ENCODE data around the gene ATG7. TPM values are rescaled to one million over a fixed set of nuclear protein-coding genes. Genes with fewer than 3 reads are reported as not detected.
"Not testable (repeated sequence)": the region's sequence is repeated elsewhere in the genome, so short reads cannot be mapped to it uniquely, and the experiment has no call there.

ATG7 gene
- total and polyA plus RNA-seq, 11 donors, result 4.4 to 45.1 (median 14.4) TPM

DNA sequence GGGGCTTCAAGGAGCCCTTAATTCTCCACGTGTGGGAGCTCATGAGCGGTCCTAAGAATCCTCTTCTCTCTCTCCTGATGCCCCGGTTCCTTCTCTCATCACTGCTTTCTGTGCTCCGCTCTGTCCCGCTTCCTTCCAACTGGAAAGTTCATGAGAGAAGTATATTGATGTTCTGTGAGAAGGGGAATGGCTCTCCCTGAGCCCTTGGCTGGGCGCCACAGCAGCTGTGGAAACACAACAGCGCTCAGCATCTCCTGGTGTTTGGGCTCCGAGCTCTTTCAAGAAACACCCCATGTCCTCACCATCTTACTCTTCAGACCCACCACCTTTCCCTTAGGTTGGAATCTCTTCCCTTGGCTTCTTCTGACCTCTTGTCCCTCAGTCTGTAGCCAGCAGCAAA, 209.8 kb downstream of the ATG7 start:
- Histone ChIP-seq H3K4me1 (peaks cover 4 to 43% (median 37%) of the 10 kb centered on the region in 12 donors), H3K36me3 (peaks cover 0 to 4% (median 0%) of the 10 kb centered on the region in 9 donors), H3K27me3 (no peaks in the 10 kb centered on the region), H3K9me3 (peaks cover 0 to 10% (median 0%) of the 10 kb centered on the region in 12 donors), H3K27ac (peak overlapping the region in 11 of 12 donors; percentile 51 to 80 (median 65)), H3K4me3 (no peak overlapping the region)
- DNase-seq (peak; percentile 72 to 90 (median 81)), ATAC-seq (peak; percentile 28 to 70 (median 54))
- WGBS, 4 donors, result 63 to 75% (median 69%) methylated on average over 8 of the region's 8 CpGs
- no peak for TF ChIP-seq POLR2A (IDR thresholded peaks at IDR 0.05)
- TF ChIP-seq, protein P1, sequence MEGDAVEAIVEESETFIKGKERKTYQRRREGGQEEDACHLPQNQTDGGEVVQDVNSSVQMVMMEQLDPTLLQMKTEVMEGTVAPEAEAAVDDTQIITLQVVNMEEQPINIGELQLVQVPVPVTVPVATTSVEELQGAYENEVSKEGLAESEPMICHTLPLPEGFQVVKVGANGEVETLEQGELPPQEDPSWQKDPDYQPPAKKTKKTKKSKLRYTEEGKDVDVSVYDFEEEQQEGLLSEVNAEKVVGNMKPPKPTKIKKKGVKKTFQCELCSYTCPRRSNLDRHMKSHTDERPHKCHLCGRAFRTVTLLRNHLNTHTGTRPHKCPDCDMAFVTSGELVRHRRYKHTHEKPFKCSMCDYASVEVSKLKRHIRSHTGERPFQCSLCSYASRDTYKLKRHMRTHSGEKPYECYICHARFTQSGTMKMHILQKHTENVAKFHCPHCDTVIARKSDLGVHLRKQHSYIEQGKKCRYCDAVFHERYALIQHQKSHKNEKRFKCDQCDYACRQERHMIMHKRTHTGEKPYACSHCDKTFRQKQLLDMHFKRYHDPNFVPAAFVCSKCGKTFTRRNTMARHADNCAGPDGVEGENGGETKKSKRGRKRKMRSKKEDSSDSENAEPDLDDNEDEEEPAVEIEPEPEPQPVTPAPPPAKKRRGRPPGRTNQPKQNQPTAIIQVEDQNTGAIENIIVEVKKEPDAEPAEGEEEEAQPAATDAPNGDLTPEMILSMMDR (IDR thresholded peaks at IDR 0.05), result no peak
- intact Hi-C loops (cut with DNase I), result no loop called here

DNA sequence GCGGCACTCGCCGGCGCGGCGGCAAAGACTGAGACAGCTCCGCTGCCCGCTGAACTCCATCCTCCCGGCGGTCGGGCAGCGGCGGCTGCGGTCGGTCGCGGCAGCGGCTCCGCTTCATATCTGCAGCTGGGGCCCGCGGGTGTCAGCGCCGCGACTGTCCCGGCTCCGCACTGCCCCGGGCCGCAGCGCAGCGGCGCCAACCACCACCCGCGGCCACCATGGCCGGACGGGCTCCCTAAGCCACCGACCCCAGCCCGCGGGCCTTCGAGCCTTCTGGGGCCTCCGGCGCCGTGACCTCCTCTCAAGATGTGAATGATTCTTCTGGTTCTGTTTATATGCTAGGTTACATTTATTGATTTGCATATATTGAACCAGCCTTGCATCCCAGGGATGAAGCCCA, 216.2 kb downstream of the ATG7 start:
- H3K27ac ChIP-seq; H3K36me3 ChIP-seq; intact Hi-C loops (cut with DNase I); H3K4me3 ChIP-seq; H3K4me1 ChIP-seq; H3K9me3 ChIP-seq; ATAC-seq; H3K27me3 ChIP-seq; DNase-seq: not testable (repeated sequence)
- WGBS, 4 donors, result 97 to 99% (median 98%) methylated on average over 16 to 42 of the region's 42 CpGs

DNA sequence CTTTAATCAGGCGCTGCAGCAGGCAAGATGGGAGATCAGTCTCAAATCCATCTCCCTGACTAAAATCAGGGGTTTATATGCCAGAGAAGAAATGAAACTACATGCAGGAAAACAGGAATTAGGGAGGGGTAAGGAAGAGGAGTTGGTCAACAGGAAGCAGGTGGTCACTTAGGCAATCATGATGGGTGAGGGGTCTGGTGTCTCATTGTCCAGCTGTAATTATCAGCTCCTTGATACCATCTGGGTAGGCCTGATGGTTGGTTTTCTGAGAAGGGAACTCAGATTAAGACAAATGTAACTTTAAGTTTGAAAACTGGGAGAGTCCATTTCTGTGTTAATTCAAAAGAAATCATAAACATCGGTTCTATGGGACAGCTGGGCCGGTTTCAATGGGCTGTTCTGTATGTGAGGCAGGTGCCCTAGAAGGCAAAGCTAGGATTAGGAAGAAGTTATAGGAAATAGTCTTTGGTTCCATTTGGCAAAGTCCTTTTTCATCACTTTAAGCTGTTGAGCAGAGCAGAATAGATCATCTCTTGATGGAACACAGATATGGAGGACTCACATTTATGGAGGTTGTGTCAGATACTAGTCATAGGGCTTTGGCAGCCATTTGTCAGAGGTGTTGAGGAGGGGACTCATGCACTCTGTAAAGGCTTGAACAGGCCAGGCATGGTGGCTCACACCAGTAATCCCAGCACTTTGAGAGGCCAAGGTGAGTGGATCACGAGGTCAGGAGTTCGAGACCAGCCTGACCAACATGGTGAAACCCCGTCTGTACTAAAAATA, 222.1 kb downstream of the ATG7 start:
- ATAC-seq (no peak), DNase-seq (no peak)
- Histone ChIP-seq H3K4me3 (no peak overlapping the region), H3K36me3 (no peaks in the 10 kb centered on the region), H3K27me3 (no peaks in the 10 kb centered on the region), H3K9me3 (no peaks in the 10 kb centered on the region), H3K4me1 (peaks cover 0 to 38% (median 19%) of the 10 kb centered on the region in 12 donors), H3K27ac (no peak overlapping the region)
- no peak for TF ChIP-seq POLR2A (IDR thresholded peaks at IDR 0.05)
- TF ChIP-seq, protein P1 (IDR thresholded peaks at IDR 0.05), result no peak
- intact Hi-C loops (cut with DNase I), result no loop called here
- WGBS, 4 donors, result 91 to 97% (median 96%) methylated on average over 5 to 6 of the region's 6 CpGs

GRCh38 chr3:11495948-11496557, 223.9 kb downstream of the ATG7 start:
- ATAC-seq, result peak in 3 of 4 donors; percentile 53 to 90 (median 81)
- 60 to 70% (median 62%) methylated on average over 11 of the region's 11 CpGs for WGBS, 4 donors
- Histone ChIP-seq H3K27ac (peak overlapping the region in 7 of 12 donors; percentile 11 to 60 (median 28)), H3K36me3 (no peaks in the 10 kb centered on the region), H3K4me3 (no peak overlapping the region), H3K4me1 (peaks cover 0 to 39% (median 20%) of the 10 kb centered on the region in 12 donors), H3K9me3 (no peaks in the 10 kb centered on the region), H3K27me3 (no peaks in the 10 kb centered on the region)
- TF ChIP-seq POLR2A (IDR thresholded peaks at IDR 0.05), result no peak
- TF ChIP-seq, protein P1 (IDR thresholded peaks at IDR 0.05), result no peak
- DNase-seq, result peak in 2 of 5 donors; percentile 35 to 40
- intact Hi-C loops (cut with DNase I), result no loop called here

Measured in heart left ventricle (tissue), 16 donors.